NCI-H187 (cell line): Measurements from ENCODE around the gene USP17L13.
"Not testable (repeated sequence)": the region's sequence is repeated elsewhere in the genome, so short reads cannot be mapped to it uniquely, and the experiment has no call there.

Experiments
- DNase-seq, 2 experiments: peaks; one replicate each; lab custom pipeline; 2025; lab: John Stamatoyannopoulos, UW

The USP17L13 gene

DNA sequence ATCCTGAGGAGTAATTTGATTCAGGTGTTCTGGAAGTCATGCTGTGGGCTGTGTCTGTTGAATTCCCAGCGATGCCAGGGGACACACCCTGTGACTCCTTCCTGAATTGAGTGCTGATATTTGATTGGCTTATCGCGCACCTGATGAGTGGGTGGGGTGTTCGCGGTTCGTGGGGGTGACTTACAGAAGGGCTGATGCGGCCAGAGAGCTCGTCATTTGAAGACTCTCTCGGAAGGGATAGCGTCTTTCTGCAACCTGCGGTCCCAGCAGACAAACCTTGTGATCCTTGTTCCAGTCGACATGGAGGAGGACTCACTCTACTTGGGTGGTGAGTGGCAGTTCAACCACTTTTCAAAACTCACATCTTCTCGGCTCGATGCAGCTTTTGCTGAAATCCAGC, at the start of gene USP17L13:
Gene USP17L13, plus strand, starts transcription at position 301 of the 400 bp plus-strand sequence. Its CDS starts 0 bp downstream, at position 301.
- not testable (repeated sequence) for DNase-seq

DNA sequence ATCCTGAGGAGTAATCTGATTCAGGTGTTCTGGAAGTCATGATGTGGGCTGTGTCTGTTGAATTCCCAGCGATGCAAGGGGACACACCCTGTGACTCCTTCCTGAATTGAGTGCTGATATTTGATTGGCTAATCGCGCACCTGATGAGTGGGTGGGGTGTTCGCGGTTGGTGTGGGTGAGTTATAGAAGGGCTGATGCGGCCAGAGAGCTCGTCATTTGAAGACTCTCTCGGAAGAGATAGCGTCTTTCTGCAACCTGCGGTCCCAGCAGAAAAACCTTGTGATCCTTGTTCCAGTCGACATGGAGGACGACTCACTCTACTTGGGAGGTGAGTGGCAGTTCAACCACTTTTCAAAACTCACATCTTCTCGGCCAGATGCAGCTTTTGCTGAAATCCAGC, 14.3 kb upstream of the USP17L13 start, which contains the start of gene USP17L10:
Gene USP17L10, plus strand, starts transcription at position 301 of the 400 bp plus-strand sequence. Its CDS starts 0 bp downstream, at position 301.
- DNase-seq = not testable (repeated sequence)

DNA sequence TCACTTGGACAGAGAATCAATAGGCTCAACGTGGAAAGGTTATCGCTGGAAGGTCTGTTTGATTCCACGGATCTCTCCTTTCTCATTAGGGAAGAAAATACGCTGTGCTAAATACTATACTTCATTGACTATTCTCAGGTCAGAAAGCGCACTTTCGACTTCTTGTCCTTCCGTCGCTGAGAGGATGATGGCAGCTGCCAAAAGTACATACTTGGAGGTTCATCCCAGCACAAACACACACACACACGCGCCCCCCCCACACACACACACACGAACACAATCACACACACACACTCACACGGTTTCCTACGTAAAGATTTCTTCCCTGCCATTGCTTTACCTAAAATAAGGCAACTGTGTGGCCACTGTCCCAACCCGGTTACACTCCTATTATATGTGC, 10.0 kb upstream of the USP17L13 start:
- DNase-seq = not testable (repeated sequence)

GRCh38 chr4:9215105-9215504, 9.6 kb upstream of the USP17L13 start, which contains the start of gene USP17L11:
USP17L11 (plus strand) TSS chr4:9215405; CDS start chr4:9215405, 0 bp downstream.
- not testable (repeated sequence) for DNase-seq

DNA sequence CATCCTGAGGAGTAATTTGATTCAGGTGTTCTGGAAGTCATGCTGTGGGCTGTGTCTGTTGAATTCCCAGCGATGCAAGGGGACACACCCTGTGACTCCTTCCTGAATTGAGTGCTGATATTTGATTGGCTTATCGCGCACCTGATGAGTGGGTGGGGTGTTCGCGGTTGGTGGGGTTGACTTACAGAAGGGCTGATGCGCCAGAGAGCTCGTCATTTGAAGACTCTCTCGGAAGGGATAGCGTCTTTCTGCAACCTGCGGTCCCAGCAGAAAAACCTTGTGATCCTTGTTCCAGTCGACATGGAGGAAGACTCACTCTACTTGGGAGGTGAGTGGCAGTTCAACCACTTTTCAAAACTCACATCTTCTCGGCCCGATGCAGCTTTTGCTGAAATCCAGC, 4.8 kb upstream of the USP17L13 start, which contains the start of gene USP17L12:
Gene USP17L12, plus strand, starts transcription at position 301 of the 400 bp plus-strand sequence. Its CDS starts 0 bp downstream, at position 301.
- DNase-seq = not testable (repeated sequence)

GRCh38 chr4:9230249-9230648, 5.6 kb downstream of the USP17L13 start:
- not testable (repeated sequence) for DNase-seq

DNA sequence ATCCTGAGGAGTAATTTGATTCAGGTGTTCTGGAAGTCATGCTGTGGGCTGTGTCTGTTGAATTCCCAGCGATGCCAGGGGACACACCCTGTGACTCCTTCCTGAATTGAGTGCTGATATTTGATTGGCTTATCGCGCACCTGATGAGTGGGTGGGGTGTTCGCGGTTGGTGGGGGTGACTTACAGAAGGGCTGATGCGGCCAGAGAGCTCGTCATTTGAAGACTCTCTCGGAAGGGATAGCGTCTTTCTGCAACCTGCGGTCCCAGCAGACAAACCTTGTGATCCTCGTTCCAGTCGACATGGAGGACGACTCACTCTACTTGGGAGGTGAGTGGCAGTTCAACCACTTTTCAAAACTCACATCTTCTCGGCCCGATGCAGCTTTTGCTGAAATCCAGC, 9.4 kb downstream of the USP17L13 start, which contains the start of gene USP17L15:
Gene USP17L15, plus strand, starts transcription at position 301 of the 400 bp plus-strand sequence. Its CDS starts 0 bp downstream, at position 301.
- DNase-seq = not testable (repeated sequence)

DNA sequence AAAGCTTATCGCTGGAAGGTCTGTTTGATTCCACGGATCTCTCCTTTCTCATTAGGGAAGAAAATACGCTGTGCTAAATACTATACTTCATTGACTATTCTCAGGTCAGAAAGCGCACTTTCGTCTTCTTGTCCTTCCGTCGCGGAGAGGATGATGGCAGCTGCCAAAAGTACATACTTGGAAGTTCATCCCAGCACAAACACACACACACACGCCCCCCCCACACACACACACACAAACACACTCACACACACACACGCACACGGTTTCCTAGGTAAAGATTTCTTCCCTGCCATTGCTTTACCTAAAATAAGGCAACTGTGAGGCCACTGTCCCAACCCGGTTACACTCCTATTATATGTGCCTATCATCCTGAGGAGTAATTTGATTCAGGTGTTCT, 13.8 kb downstream of the USP17L13 start:
- DNase-seq = not testable (repeated sequence)

DNA sequence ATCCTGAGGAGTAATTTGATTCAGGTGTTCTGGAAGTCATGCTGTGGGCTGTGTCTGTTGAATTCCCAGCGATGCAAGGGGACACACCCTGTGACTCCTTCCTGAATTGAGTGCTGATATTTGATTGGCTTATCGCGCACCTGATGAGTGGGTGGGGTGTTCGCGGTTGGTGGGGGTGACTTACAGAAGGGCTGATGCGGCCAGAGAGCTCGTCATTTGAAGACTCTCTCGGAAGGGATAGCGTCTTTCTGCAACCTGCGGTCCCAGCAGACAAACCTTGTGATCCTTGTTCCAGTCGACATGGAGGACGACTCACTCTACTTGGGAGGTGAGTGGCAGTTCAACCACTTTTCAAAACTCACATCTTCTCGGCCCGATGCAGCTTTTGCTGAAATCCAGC, 18.9 kb downstream of the USP17L13 start, which contains the start of gene USP17L17:
Gene USP17L17, plus strand, starts transcription at position 301 of the 400 bp plus-strand sequence. Its CDS starts 0 bp downstream, at position 301.
- not testable (repeated sequence) for DNase-seq

DNA sequence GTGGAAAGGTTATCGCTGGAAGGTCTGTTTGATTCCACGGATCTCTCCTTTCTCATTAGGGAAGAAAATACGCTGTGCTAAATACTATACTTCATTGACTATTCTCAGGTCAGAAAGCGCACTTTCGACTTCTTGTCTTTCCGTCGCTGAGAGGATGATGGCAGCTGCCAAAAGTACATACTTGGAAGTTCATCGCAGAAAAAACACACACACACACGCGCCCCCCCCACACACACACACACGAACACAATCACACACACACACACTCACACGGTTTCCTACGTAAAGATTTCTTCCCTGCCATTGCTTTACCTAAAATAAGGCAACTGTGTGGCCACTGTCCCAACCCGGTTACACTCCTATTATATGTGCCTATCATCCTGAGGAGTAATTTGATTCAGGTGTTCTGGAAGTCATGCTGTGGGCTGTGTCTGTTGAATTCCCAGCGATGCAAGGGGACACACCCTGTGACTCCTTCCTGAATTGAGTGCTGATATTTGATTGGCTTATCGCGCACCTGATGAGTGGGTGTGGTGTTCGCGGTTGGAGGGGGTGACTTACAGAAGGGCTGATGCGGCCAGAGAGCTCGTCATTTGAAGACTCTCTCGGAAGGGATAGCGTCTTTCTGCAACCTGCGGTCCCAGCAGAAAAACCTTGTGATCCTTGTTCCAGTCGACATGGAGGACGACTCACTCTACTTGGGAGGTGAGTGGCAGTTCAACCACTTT, 23.4 kb downstream of the USP17L13 start, which contains the start of gene USP17L18:
Gene USP17L18, plus strand, starts transcription at position 678 of the 728 bp plus-strand sequence. Its CDS starts 0 bp downstream, at position 678.
- not testable (repeated sequence) for DNase-seq

DNA sequence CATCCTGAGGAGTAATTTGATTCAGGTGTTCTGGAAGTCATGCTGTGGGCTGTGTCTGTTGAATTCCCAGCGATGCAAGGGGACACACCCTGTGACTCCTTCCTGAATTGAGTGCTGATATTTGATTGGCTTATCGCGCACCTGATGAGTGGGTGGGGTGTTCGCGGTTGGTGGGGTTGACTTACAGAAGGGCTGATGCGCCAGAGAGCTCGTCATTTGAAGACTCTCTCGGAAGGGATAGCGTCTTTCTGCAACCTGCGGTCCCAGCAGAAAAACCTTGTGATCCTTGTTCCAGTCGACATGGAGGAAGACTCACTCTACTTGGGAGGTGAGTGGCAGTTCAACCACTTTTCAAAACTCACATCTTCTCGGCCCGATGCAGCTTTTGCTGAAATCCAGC, 28.4 kb downstream of the USP17L13 start, which contains the start of gene USP17L19:
Gene USP17L19, plus strand, starts transcription at position 301 of the 400 bp plus-strand sequence. Its CDS starts 0 bp downstream, at position 301.
- not testable (repeated sequence) for DNase-seq

DNA sequence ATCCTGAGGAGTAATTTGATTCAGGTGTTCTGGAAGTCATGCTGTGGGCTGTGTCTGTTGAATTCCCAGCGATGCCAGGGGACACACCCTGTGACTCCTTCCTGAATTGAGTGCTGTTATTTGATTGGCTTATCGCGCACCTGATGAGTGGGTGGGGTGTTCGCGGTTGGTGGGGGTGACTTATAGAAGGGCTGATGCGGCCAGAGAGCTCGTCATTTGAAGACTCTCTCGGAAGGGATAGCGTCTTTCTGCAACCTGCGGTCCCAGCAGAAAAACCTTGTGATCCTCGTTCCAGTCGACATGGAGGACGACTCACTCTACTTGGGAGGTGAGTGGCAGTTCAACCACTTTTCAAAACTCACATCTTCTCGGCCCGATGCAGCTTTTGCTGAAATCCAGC, 33.1 kb downstream of the USP17L13 start, which contains the start of gene USP17L20:
Gene USP17L20, plus strand, starts transcription at position 301 of the 400 bp plus-strand sequence. Its CDS starts 0 bp downstream, at position 301.
- not testable (repeated sequence) for DNase-seq

DNA sequence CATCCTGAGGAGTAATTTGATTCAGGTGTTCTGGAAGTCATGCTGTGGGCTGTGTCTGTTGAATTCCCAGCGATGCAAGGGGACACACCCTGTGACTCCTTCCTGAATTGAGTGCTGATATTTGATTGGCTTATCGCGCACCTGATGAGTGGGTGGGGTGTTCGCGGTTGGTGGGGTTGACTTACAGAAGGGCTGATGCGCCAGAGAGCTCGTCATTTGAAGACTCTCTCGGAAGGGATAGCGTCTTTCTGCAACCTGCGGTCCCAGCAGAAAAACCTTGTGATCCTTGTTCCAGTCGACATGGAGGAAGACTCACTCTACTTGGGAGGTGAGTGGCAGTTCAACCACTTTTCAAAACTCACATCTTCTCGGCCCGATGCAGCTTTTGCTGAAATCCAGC, 37.9 kb downstream of the USP17L13 start, which contains the start of gene USP17L21:
Gene USP17L21, plus strand, starts transcription at position 301 of the 400 bp plus-strand sequence. Its CDS starts 0 bp downstream, at position 301.
- not testable (repeated sequence) for DNase-seq

- DNase-seq = not testable (repeated sequence)
Measured at GRCh38 chr4:9267319-9267718, 42.6 kb downstream of the USP17L13 start, which contains the start of gene USP17L22. USP17L22 (plus strand) TSS chr4:9267619; CDS start chr4:9267619, 0 bp downstream.

DNA sequence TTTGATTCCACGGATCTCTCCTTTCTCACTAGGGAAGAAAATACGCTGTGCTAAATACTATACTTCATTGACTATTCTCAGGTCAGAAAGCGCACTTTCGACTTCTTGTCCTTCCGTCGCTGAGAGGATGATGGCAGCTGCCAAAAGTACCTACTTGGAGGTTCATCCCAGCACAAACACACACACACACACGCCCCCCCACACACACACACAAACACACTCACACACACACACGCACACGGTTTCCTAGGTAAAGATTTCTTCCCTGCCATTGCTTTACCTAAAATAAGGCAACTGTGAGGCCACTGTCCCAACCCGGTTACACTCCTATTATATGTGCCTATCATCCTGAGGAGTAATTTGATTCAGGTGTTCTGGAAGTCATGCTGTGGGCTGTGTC, 47.0 kb downstream of the USP17L13 start:
- DNase-seq = not testable (repeated sequence)
